ENCODE results near the gene TES. TPM values are rescaled to one million over a fixed set of nuclear protein-coding genes. Genes with fewer than 3 reads are reported as not detected.

Gene TES
- total RNA-seq, 2 donors from 2014 or later = 18.0 to 23.3 TPM

DNA sequence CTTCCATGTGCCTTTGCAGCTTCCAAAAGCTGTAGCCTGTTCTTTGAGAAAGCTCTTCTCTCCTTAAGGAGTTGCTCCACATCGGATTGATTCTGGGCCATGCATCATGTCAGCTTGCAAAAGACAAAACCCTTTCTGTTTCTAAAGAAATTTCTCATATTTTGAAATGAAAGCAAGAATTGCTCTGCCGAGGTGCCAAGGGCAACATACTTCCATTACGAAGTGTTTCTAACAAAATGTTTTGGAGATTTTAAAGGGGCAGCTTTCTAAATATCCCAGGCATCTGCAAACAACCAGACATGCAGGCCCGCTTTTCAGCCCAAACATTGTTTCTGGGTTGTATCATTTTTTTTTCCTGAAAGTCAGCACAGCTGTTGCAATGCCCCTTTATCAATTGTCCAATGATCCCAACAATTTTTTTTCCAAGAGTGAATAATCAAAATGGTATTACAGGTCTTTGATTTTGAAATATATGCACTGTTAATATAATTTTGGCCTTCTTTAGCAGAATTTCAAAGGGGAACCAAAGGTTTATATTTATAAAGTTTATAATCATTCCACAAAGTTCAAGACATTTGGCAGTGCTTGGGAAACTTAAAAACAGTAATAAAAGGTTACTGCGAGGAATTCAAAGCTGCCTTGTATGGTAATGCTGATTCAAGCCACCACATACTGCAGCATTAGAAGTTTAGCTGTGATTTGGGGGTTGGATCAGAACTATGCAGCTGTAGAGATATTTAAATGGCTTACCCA, 61.0 kb downstream of the TES start:
- TF ChIP-seq, protein P1, sequence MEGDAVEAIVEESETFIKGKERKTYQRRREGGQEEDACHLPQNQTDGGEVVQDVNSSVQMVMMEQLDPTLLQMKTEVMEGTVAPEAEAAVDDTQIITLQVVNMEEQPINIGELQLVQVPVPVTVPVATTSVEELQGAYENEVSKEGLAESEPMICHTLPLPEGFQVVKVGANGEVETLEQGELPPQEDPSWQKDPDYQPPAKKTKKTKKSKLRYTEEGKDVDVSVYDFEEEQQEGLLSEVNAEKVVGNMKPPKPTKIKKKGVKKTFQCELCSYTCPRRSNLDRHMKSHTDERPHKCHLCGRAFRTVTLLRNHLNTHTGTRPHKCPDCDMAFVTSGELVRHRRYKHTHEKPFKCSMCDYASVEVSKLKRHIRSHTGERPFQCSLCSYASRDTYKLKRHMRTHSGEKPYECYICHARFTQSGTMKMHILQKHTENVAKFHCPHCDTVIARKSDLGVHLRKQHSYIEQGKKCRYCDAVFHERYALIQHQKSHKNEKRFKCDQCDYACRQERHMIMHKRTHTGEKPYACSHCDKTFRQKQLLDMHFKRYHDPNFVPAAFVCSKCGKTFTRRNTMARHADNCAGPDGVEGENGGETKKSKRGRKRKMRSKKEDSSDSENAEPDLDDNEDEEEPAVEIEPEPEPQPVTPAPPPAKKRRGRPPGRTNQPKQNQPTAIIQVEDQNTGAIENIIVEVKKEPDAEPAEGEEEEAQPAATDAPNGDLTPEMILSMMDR (IDR thresholded peaks at IDR 0.05) = no peak
- H3K4me3 ChIP-seq = no peak overlapping the region

DNA sequence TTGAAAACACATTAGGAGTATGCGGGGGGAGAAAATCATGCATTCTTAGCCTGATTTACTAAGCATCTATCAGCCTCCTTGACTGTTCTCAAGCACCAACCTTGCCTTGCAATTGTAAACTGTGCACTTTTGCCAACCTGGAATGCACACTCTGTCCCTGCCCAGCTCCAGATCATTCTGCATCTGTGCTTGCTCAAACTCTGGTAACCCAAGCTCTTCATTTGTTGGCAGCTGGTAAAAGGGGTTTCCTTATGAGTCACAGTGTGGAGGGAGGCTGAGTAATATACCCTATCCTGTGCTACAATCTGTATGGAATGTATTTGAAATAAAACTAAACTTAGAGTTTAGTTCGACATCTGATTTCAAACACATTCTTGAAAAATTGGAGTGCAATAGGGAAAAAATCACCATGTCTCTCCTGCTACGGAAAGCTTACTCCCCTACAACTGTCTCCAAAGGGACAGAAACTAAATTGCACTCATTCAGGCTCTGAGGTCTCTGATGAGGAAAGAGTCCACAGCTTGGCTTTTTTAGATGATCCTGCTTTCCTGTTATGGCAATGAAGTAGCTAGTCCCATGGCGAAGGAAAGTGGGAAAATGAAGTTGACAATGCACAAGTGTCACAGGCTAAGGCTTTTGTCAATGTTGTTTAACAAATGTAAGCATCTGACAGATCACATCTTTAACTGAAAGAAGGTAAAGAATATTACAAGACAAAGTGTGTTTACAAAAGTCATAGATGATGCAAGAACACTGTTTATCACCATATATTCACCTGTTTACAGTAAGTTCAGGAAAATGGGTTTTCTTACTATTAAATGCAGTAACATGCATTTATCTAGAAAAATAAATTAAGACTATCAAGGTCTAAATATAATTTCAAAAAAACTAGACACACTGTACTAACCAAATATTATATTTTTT, 61.9 kb downstream of the TES start:
- TF ChIP-seq, protein P1 (IDR thresholded peaks at IDR 0.05) = no peak
- peaks cover 0 to 24% of the 10 kb centered on the region in 2 donors for H3K4me1 ChIP-seq
- DNase-seq (ENCODE audit: low spot score) = peak; percentile 62

More for the DNA sequence above, 61.0 kb downstream of the TES start:
- Histone ChIP-seq H3K9me3 (no peaks in the 10 kb centered on the region), H3K4me1 (peaks cover 0 to 24% of the 10 kb centered on the region in 2 donors), H3K27ac (peak overlapping the region in 1 of 2 donors; percentile 51), H3K36me3 (no peaks in the 10 kb centered on the region), H3K27me3 (no peaks in the 10 kb centered on the region)
- DNase-seq (ENCODE audit: low spot score) = no peak

DNA sequence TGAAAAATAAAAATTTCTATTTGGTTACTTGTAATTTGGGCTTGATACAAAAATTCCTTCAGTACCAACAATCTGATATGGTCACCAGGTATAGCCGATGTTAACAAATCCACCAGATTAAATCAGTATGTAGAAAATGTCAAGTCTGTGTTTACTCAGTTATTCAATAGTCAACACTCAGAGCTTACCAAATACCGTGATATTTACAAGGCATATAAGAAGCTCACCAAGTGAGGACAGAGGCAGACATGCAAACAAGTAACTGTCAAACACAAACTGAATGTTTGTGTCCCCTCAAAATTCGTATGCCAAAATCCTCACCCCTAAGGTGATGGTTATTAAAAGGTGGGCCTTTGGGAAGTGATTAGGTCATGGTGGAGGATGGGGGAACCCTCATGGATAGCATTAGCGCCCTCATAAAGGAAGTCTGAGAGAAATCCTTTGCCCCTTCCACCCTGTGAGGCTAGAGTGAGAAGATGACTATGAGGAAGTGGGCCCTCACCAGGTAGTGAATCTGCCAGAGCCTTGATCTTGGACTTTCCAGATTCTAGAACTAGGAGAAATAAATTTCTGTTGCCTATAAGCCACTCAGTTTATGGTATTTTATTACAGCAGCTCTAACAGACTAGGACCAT, 63.1 kb downstream of the TES start:
- H3K27ac ChIP-seq = no peak overlapping the region

More for the DNA sequence above, 61.9 kb downstream of the TES start:
- no peak overlapping the region for H3K4me3 ChIP-seq
- H3K9me3 ChIP-seq = no peaks in the 10 kb centered on the region
- no peaks in the 10 kb centered on the region for H3K27me3 ChIP-seq
- H3K27ac ChIP-seq = peak overlapping the region; percentile 5 to 51
- H3K36me3 ChIP-seq = no peaks in the 10 kb centered on the region

DNA sequence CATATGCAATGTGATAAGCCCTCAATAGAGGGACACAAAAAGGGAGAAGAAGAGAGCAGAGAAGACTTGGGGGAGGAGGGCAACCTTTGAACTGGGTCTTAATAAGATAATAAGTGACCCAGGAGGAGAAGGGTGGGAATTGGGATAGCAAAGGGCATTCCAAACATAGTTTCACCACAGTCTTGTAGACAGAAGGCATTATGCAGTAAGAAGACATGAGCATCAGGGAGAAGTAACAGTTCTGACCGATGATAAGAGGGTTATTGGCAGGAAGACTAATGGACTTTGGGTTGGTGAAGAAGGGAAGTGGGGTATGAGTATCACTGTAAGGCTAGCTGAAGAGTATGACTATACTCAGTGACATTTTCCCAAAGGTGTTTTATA, 63.6 kb downstream of the TES start:
- TF ChIP-seq, protein P1 (IDR thresholded peaks at IDR 0.05) = no peak
- Histone ChIP-seq H3K36me3 (no peaks in the 10 kb centered on the region), H3K4me1 (peaks cover 0 to 24% of the 10 kb centered on the region in 2 donors), H3K27me3 (no peaks in the 10 kb centered on the region), H3K9me3 (no peaks in the 10 kb centered on the region), H3K4me3 (no peak overlapping the region), H3K27ac (no peak overlapping the region)
- DNase-seq (ENCODE audit: low spot score) = no peak

More for the DNA sequence above, 63.1 kb downstream of the TES start:
- no peak for DNase-seq (ENCODE audit: low spot score)
- Histone ChIP-seq H3K27me3 (no peaks in the 10 kb centered on the region), H3K4me1 (peaks cover 0 to 24% of the 10 kb centered on the region in 2 donors), H3K4me3 (no peak overlapping the region), H3K9me3 (no peaks in the 10 kb centered on the region), H3K36me3 (no peaks in the 10 kb centered on the region)
- TF ChIP-seq, protein P1 (IDR thresholded peaks at IDR 0.05) = no peak

DNA sequence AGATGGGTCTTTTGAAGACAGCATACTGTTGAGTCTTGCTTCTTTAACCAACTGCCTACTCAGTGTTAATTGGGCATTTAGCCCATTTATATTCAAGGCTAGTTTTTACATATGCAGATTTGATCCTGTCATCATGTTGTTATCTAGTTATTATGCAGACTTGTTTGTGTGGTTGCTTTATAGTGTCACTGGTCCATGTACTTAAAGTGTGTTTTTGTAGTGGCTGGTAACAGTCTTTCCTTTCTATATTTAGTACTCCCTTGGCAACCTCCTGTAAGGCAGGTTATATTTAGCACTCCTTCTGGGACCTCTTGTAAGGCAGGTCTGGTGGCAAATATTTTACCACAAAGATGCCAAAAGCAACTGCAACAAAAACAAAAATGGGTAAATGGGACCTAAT, 66.7 kb downstream of the TES start:
- H3K27me3 ChIP-seq = no peaks in the 10 kb centered on the region
- H3K4me3 ChIP-seq = no peak overlapping the region
- DNase-seq (ENCODE audit: low spot score) = no peak
- H3K36me3 ChIP-seq = no peaks in the 10 kb centered on the region
- peaks cover 0 to 5% of the 10 kb centered on the region in 2 donors for H3K4me1 ChIP-seq
- no peaks in the 10 kb centered on the region for H3K9me3 ChIP-seq
- TF ChIP-seq, protein P1 (IDR thresholded peaks at IDR 0.05) = no peak
- H3K27ac ChIP-seq = peak overlapping the region in 1 of 2 donors; percentile 57

Data from right atrium auricular region (tissue), 2 donors.